Rectal smooth muscle tissue (tissue), 1 donor: Measurements from ENCODE around the gene HEY2.
A peak's percentile ranks its signal among the peaks of the same experiment; 100 is the strongest.

Source experiments
- H3K27ac ChIP-seq: one replicate; pipeline ENCODE4 v1.7.0; 2013; ENCODE audit warnings: low read depth, low read length, inconsistent platforms
- H3K27me3 ChIP-seq: one replicate; pipeline ENCODE4 v1.7.0; 2013; ENCODE audit warnings: low read length; ENCODE audit not compliant: control insufficient read depth, insufficient read depth
- H3K36me3 ChIP-seq: one replicate; pipeline ENCODE4 v1.7.0; 2013; ENCODE audit warnings: low read length; ENCODE audit not compliant: control insufficient read depth, insufficient read depth
- H3K4me1 ChIP-seq: one replicate; pipeline ENCODE4 v1.7.0; 2013; ENCODE audit warnings: low read length; ENCODE audit not compliant: control insufficient read depth, insufficient read depth
- H3K4me3 ChIP-seq: one replicate; pipeline ENCODE4 v1.7.0; 2013; ENCODE audit warnings: low read length
- H3K9ac ChIP-seq: one replicate; pipeline ENCODE4 v1.7.0; 2013; ENCODE audit warnings: low read length

The HEY2 gene

GRCh38 chr6:125747589-125748405 lies 1.6 kb upstream of the HEY2 start:
- Histone ChIP-seq H3K4me3 (peak overlapping the region; percentile 62), H3K27me3 (peaks cover 7% of the 10 kb centered on the region), H3K27ac (peak overlapping the region; percentile 70), H3K4me1 (no peaks in the 10 kb centered on the region), H3K9ac (peak overlapping the region; percentile 2), H3K36me3 (no peaks in the 10 kb centered on the region)

GRCh38 chr6:125748406-125749172 lies 843 bp upstream of the HEY2 start:
- H3K9ac ChIP-seq, result peak overlapping the region; percentile 34
- H3K27me3 ChIP-seq, result peaks cover 7% of the 10 kb centered on the region
- H3K4me1 ChIP-seq, result no peaks in the 10 kb centered on the region
- H3K4me3 ChIP-seq, result peak overlapping the region; percentile 62
- peak overlapping the region; percentile 70 for H3K27ac ChIP-seq
- H3K36me3 ChIP-seq, result no peaks in the 10 kb centered on the region

GRCh38 chr6:125749865-125750691 lies 646 bp downstream of the HEY2 start:
- H3K9ac ChIP-seq, result peak overlapping the region; percentile 51
- H3K36me3 ChIP-seq, result no peaks in the 10 kb centered on the region
- no peaks in the 10 kb centered on the region for H3K4me1 ChIP-seq
- peak overlapping the region; percentile 66 for H3K4me3 ChIP-seq
- peak overlapping the region; percentile 72 for H3K27ac ChIP-seq
- peaks cover 7% of the 10 kb centered on the region for H3K27me3 ChIP-seq

- H3K9ac ChIP-seq, result no peak overlapping the region
- H3K27me3 ChIP-seq, result peaks cover 7% of the 10 kb centered on the region
- H3K4me1 ChIP-seq, result no peaks in the 10 kb centered on the region
- H3K27ac ChIP-seq, result no peak overlapping the region
- no peak overlapping the region for H3K4me3 ChIP-seq
- H3K36me3 ChIP-seq, result no peaks in the 10 kb centered on the region
Measured at GRCh38 chr6:125750692-125751333, 1.4 kb downstream of the HEY2 start.

DNA sequence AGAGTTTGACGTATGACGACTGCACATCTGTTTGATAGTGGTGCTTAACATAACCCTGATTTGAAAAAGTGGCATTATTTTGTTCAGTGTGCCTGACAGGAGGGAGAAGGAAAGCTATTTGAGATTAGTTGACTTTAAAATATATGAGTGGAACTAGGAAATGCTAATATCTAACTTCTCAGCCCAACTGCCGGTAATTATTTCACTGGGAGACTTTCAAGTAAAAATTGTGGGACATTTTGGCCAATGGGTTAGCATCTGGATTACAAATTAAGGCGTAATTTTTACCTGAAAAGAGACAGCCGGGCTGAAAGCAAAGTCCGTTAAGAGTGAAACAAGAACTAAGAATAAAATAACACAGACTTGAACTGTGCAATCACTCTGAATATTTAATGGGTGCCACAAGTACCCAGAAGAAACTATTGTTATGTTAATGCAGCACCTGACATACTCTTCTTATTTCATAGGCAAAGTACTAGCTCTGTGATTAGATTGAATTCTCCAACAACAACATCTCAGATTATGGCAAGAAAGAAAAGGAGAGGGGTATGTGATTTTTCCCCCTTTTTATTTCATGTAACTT lies 2.0 kb downstream of the HEY2 start:
- no peaks in the 10 kb centered on the region for H3K4me1 ChIP-seq
- H3K36me3 ChIP-seq, result no peaks in the 10 kb centered on the region
- H3K4me3 ChIP-seq, result no peak overlapping the region
- peaks cover 6% of the 10 kb centered on the region for H3K27me3 ChIP-seq
- H3K27ac ChIP-seq, result no peak overlapping the region
- no peak overlapping the region for H3K9ac ChIP-seq

- no peak overlapping the region for H3K9ac ChIP-seq
- H3K27me3 ChIP-seq, result peaks cover 2% of the 10 kb centered on the region
- no peaks in the 10 kb centered on the region for H3K36me3 ChIP-seq
- no peak overlapping the region for H3K4me3 ChIP-seq
- H3K27ac ChIP-seq, result no peak overlapping the region
- no peaks in the 10 kb centered on the region for H3K4me1 ChIP-seq
Measured at GRCh38 chr6:125752773-125753172, 3.3 kb downstream of the HEY2 start.

DNA sequence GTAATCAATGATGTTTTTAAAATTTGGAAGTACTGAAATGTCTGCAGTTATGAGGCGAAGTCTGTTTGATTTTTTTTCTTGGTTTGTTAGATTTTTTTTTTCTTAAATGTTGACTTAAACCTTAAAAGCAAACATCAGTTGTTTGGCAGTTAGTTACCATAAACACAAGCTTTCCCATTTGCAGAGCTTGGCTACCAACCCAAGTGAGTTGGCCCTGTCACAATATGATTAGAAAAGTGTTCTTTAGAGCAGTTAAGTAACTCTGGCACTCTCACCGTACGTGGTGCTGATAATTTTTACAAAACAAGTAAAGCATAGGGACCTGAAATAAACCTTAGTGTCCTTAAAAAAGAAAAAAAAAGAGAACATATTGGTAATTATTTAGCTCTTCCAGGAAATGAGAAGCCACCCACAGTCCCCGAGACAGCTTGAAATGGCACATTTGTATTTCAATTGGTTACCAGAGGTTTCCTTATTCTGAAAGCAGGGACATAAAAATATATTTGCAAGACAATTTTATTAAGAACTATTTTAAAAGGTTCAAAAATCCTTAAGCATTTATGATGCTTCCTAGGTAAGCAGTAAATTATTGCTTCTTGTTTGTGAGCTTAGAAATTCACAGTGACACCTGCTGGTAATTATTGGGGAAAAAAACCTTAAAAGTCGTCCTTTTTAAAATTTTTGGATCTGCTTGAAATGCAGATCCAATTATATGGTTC lies 3.9 kb downstream of the HEY2 start:
- H3K9ac ChIP-seq, result no peak overlapping the region
- H3K27ac ChIP-seq, result no peak overlapping the region
- no peak overlapping the region for H3K4me3 ChIP-seq
- no peaks in the 10 kb centered on the region for H3K36me3 ChIP-seq
- peaks cover 2% of the 10 kb centered on the region for H3K27me3 ChIP-seq
- H3K4me1 ChIP-seq, result no peaks in the 10 kb centered on the region

GRCh38 chr6:125753937-125754259 lies 4.5 kb downstream of the HEY2 start:
- H3K27ac ChIP-seq, result no peak overlapping the region
- H3K27me3 ChIP-seq, result peaks cover 1% of the 10 kb centered on the region
- no peaks in the 10 kb centered on the region for H3K4me1 ChIP-seq
- no peak overlapping the region for H3K9ac ChIP-seq
- no peak overlapping the region for H3K4me3 ChIP-seq
- no peaks in the 10 kb centered on the region for H3K36me3 ChIP-seq

DNA sequence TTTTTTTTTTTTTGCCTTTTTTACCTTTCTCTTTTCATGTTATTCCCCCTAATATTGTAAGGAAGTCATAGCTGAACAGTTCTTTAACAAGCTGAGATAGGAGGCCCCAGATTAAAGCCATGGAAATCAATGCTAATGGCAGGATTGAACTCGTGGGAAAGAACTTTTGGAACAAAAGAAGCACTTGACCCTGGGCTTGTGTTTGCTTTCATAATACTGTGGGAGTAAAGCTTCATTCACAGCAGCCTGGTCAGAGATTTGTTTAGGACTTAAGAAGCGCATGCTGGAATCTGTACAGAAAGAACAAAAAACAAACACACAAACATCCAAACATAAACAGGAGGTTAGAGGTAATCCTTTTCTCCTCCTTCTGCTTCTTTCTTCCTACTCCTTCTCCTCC lies 5.1 kb downstream of the HEY2 start:
- Histone ChIP-seq H3K9ac (no peak overlapping the region), H3K4me3 (no peak overlapping the region), H3K36me3 (no peaks in the 10 kb centered on the region), H3K27me3 (peaks cover 2% of the 10 kb centered on the region), H3K27ac (no peak overlapping the region), H3K4me1 (no peaks in the 10 kb centered on the region)

DNA sequence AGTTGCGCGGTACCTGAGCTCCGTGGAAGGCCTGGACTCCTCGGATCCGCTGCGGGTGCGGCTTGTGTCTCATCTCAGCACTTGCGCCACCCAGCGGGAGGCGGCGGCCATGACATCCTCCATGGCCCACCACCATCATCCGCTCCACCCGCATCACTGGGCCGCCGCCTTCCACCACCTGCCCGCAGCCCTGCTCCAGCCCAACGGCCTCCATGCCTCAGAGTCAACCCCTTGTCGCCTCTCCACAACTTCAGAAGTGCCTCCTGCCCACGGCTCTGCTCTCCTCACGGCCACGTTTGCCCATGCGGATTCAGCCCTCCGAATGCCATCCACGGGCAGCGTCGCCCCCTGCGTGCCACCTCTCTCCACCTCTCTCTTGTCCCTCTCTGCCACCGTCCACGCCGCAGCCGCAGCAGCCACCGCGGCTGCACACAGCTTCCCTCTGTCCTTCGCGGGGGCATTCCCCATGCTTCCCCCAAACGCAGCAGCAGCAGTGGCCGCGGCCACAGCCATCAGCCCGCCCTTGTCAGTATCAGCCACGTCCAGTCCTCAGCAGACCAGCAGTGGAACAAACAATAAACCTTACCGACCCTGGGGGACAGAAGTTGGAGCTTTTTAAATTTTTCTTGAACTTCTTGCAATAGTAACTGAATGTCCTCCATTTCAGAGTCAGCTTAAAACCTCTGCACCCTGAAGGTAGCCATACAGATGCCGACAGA lies 9.9 kb downstream of the HEY2 start:
- Histone ChIP-seq H3K9ac (no peak overlapping the region), H3K27me3 (peaks cover 2% of the 10 kb centered on the region), H3K4me1 (no peaks in the 10 kb centered on the region), H3K36me3 (peaks cover 2% of the 10 kb centered on the region), H3K27ac (no peak overlapping the region), H3K4me3 (no peak overlapping the region)

DNA sequence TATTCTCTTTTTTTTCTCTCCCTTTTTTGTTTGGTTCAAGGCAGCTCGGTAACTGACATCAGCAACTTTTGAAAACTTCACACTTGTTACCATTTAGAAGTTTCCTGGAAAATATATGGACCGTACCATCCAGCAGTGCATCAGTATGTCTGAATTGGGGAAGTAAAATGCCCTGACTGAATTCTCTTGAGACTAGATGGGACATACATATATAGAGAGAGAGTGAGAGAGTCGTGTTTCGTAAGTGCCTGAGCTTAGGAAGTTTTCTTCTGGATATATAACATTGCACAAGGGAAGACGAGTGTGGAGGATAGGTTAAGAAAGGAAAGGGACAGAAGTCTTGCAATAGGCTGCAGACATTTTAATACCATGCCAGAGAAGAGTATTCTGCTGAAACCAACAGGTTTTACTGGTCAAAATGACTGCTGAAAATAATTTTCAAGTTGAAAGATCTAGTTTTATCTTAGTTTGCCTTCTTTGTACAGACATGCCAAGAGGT lies 10.6 kb downstream of the HEY2 start:
- H3K9ac ChIP-seq, result no peak overlapping the region
- H3K27ac ChIP-seq, result no peak overlapping the region
- H3K4me3 ChIP-seq, result no peak overlapping the region
- H3K36me3 ChIP-seq, result peaks cover 2% of the 10 kb centered on the region
- H3K27me3 ChIP-seq, result peaks cover 2% of the 10 kb centered on the region
- no peaks in the 10 kb centered on the region for H3K4me1 ChIP-seq
